Measurements from ENCODE around the gene EPO. TPM values are rescaled to one million over a fixed set of nuclear protein-coding genes. Genes with fewer than 3 reads are reported as not detected.

The EPO gene
- total RNA-seq, 1 experiment from 2014 or later: 0.44 TPM

DNA sequence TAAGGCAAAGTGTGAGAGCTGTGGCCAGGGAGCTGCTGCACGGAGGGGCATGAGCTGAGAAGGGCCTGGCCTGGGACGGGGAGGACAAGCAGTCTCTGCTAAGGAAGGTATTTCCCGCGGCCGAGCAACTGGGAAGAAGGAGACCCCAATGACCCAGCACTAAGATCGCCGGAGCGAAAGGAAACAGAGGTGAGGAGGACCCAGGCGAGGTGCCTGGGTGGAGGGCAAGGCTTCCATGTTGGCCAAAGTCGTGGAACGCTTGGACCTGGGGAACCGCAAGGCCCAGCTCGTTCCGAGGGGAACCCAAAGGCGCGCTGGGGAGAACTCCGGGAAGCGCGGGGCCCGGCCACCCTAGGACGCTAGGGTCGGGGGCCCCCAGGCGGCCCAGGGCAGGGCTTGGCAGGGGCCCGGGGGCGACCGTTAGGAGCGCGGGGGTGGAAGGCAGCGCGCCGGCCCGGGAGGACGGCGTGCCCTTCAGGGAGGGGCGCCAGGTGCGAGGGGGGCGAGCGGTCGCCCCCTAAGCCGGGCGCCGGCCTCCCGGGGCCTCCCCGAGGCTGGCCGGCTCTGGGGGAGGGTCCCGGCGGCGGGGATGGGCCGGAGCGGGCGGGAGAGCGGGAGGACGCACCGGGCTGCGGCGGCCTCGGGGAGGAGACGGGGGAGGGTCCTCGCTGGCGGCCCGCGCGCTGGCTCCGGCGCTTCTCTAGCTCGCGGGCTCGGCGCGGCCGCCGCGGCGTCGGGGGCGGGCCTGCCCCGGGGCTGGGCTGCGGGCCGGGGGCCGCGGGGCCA is 26.8 kb upstream of the EPO start:
- intact Hi-C loops (cut with micrococcal nuclease; ENCODE audit: unreplicated experiment): loop anchor here (5.0 kb wide), 3 partner anchors 111 to 226 kb away; partner anchors contain the start of gene EPHB4
- TF ChIP-seq, protein P1, sequence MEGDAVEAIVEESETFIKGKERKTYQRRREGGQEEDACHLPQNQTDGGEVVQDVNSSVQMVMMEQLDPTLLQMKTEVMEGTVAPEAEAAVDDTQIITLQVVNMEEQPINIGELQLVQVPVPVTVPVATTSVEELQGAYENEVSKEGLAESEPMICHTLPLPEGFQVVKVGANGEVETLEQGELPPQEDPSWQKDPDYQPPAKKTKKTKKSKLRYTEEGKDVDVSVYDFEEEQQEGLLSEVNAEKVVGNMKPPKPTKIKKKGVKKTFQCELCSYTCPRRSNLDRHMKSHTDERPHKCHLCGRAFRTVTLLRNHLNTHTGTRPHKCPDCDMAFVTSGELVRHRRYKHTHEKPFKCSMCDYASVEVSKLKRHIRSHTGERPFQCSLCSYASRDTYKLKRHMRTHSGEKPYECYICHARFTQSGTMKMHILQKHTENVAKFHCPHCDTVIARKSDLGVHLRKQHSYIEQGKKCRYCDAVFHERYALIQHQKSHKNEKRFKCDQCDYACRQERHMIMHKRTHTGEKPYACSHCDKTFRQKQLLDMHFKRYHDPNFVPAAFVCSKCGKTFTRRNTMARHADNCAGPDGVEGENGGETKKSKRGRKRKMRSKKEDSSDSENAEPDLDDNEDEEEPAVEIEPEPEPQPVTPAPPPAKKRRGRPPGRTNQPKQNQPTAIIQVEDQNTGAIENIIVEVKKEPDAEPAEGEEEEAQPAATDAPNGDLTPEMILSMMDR (conservative IDR thresholded peaks at IDR 0.05): no peak
- TF ChIP-seq EZH2 (IDR thresholded peaks at IDR 0.05; ENCODE audit: low read depth): no peak
- Histone ChIP-seq H4K20me1 (ENCODE audit: insufficient read depth) (peaks cover 44% of the 10 kb centered on the region), H3K4me3 (peak overlapping the region; percentile 97), H3K27ac (no peak overlapping the region), H3K9me3 (ENCODE audit: insufficient read depth, low read depth) (no peaks in the 10 kb centered on the region), H3K9me2 (ENCODE audit: insufficient read depth) (no peaks in the 10 kb centered on the region), H3F3A (ENCODE audit: insufficient read depth, low read depth) (peaks cover 12% of the 10 kb centered on the region; the same call in 1 of the 2 replicates), H3K36me3 (ENCODE audit: low read depth) (no peaks in the 10 kb centered on the region), H3K4me2 (peak overlapping the region; percentile 95), H2AFZ (no peak overlapping the region), H3K27me3 (ENCODE audit: insufficient read depth, low read depth) (no peaks in the 10 kb centered on the region), H3K4me1 (replicated peaks; ENCODE audit: insufficient read depth) (peaks cover 13% of the 10 kb centered on the region), H3K79me2 (ENCODE audit: low read depth) (peaks cover 50% of the 10 kb centered on the region)
- POLR2A ChIA-PET (ENCODE audit: unreplicated experiment): interaction anchor here (0.6 kb wide), 2 partner anchors 61 to 108 kb away, joined by 3 to 14 read pairs; no protein-coding TSS in a partner anchor
- CTCF ChIA-PET: interaction anchor here (0.5 kb wide), 1 partner anchor 123 kb away, joined by 8 read pairs; no protein-coding TSS in a partner anchor
- DNase-seq: no peak
- no TSS peak for BruUV-seq (replicated peaks)

DNA sequence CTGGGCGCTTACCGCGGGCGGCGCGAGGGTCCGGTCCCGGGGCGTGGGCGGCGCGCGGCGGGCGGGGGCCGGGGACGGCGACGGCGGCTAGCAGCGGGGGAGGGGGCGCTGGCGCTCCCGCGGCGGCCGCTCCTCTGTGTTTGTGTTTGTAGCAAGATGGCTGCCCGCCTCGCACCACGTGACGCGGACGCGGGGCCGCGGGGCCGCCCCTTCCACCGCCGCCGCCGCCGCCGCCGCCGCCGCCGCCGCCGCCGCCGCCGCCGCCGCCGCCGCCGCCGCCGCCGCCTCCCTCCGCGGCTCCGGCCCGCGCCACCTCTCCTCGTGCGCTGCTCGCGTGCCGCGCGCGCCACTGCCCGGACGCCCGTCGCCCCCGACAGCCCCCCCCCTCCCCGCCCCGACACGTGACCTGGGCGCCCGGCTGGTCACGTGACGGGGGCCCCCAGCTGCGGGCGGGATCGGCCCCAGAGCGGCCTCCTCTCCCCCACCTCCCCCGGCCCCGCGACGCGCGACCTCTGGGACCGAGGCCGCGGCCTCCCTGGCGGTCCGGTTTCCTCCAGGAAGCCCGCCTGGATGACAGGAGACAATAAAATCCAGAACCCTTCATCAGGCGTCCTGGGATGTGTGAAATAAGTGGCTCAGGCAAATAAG is 26.0 kb upstream of the EPO start, which contains the start of gene GIGYF1:
TSS of gene GIGYF1 (minus strand) at position 153 of the 648 bp plus-strand sequence. CDS start 6,012 bp downstream, outside the sequence.
- H3K9me2 ChIP-seq (ENCODE audit: insufficient read depth): no peaks in the 10 kb centered on the region
- CTCF ChIA-PET: interaction anchor here (0.6 kb wide), 1 partner anchor 406 kb away, joined by 3 read pairs; no protein-coding TSS in a partner anchor
- H3K27ac ChIP-seq: no peak within 1 kb of the TSS
- H4K20me1 ChIP-seq (ENCODE audit: insufficient read depth): peaks cover 37% of the 10 kb centered on the region
- no peaks in the 10 kb centered on the region for H3K9me3 ChIP-seq (ENCODE audit: insufficient read depth, low read depth)
- peaks cover 13% of the 10 kb centered on the region for H3K4me1 ChIP-seq (replicated peaks; ENCODE audit: insufficient read depth)
- peak within 1 kb of the TSS; percentile 95 for H3K4me2 ChIP-seq
- H3K79me2 ChIP-seq (ENCODE audit: low read depth): peaks cover 43% of the 10 kb centered on the region
- BruUV-seq (replicated peaks): no TSS peak
- H3K27me3 ChIP-seq (ENCODE audit: insufficient read depth, low read depth): no peaks in the 10 kb centered on the region
- POLR2A ChIA-PET (ENCODE audit: unreplicated experiment): interaction anchor here (0.6 to 1.2 kb wide), 2 partner anchors 12 to 62 kb away, joined by 6 to 14 read pairs; partner anchors contain the start of gene POP7
- H3F3A ChIP-seq (ENCODE audit: insufficient read depth, low read depth): peaks cover 12% of the 10 kb centered on the region; the same call in 1 of the 2 replicates
- no peak for TF ChIP-seq EZH2 (IDR thresholded peaks at IDR 0.05; ENCODE audit: low read depth)
- TF ChIP-seq, protein P1 (conservative IDR thresholded peaks at IDR 0.05): no peak
- H3K36me3 ChIP-seq (ENCODE audit: low read depth): no peaks in the 10 kb centered on the region
- peak within 1 kb of the TSS; percentile 60; the same call in 1 of the 2 replicates for H2AFZ ChIP-seq
- H3K4me3 ChIP-seq: peak within 1 kb of the TSS; percentile 97
- intact Hi-C loops (cut with micrococcal nuclease; ENCODE audit: unreplicated experiment): loop anchor here (5.0 kb wide), 3 partner anchors 112 to 227 kb away; partner anchors contain the start of gene EPHB4
- DNase-seq: peak in 1 of 2 experiments; percentile 70

DNA sequence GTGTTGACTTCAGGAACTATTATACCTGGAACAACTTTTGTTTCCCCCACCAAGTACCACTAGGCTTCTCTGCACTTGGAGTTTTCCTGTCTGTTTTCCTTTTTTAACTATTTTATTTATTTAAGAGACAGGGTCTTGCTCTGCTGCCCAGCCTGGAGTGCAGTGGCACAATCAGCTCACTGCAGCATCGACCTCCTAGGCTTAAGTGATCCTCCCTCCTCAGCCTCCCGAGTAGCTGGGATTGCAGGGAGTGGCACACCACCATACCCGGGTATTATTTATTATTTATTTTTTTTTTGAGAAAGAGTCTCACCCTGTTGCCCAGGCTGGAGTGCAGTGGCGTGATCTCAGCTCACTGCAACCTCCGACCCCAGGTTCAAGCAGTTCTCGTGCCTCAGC is 24.1 kb upstream of the EPO start:
- H3K27me3 ChIP-seq (ENCODE audit: insufficient read depth, low read depth): no peaks in the 10 kb centered on the region
- no peak overlapping the region for H2AFZ ChIP-seq
- H3K27ac ChIP-seq: no peak overlapping the region
- peaks cover 18% of the 10 kb centered on the region for H4K20me1 ChIP-seq (ENCODE audit: insufficient read depth)
- H3F3A ChIP-seq (ENCODE audit: insufficient read depth, low read depth): peaks cover 12% of the 10 kb centered on the region; the same call in 1 of the 2 replicates
- intact Hi-C loops (cut with micrococcal nuclease; ENCODE audit: unreplicated experiment): no loop called here
- no peak for DNase-seq
- POLR2A ChIA-PET (ENCODE audit: unreplicated experiment): interaction anchor here (0.6 to 1.0 kb wide), 2 partner anchors 10 to 23 kb away, joined by 4 to 8 read pairs; partner anchors contain the start of gene GNB2
- peaks cover 25% of the 10 kb centered on the region for H3K79me2 ChIP-seq (ENCODE audit: low read depth)
- peaks cover 13% of the 10 kb centered on the region for H3K4me1 ChIP-seq (replicated peaks; ENCODE audit: insufficient read depth)
- no peak overlapping the region for H3K4me3 ChIP-seq
- H3K9me3 ChIP-seq (ENCODE audit: insufficient read depth, low read depth): no peaks in the 10 kb centered on the region
- H3K4me2 ChIP-seq: no peak overlapping the region
- CTCF ChIA-PET: interaction anchor here (0.6 to 1.7 kb wide), 2 partner anchors 9 to 193 kb away, joined by 4 to 7 read pairs; partner anchors contain the start of gene POP7
- BruUV-seq (replicated peaks): no TSS peak
- no peak for TF ChIP-seq EZH2 (IDR thresholded peaks at IDR 0.05; ENCODE audit: low read depth)
- TF ChIP-seq, protein P1 (conservative IDR thresholded peaks at IDR 0.05): no peak
- no peaks in the 10 kb centered on the region for H3K36me3 ChIP-seq (ENCODE audit: low read depth)
- H3K9me2 ChIP-seq (ENCODE audit: insufficient read depth): no peaks in the 10 kb centered on the region
